GM20000 (cell line): ENCODE data around the gene DIPK1C.

Source experiments
- DNase-seq: peaks from one replicate; pipeline ENCODE4 v3.0.0; 2012; ENCODE audit warnings: low spot score
- CTCF ChIP-seq: IDR thresholded peaks from 2 replicates; pipeline ENCODE4 v1.5.1; 2012; ENCODE audit warnings: mild to moderate bottlenecking, control low read depth; ENCODE audit errors: extremely low read depth, missing control alignments

The DIPK1C gene

DNA sequence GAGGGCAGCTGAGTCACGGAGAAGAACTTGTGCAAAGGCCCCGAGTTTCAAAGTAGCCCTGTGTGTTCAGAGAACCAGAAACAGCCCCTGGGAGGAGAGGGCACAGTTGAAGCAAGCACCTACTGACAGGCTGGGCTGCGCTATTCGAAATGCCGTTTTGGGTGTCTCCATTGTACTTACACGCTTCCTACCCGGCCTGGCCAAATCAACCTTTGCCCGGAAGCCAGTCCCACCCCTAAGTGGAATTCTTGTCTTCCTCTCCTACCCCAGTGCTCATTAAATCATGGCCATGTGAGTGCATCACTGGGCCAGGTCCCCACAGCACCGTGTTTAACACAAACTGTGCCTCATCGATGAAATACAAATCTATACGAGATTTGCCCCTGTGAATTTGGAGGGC lies 6.0 kb downstream of the DIPK1C start:
- TF ChIP-seq CTCF = no peak
- DNase-seq = no peak

DNA sequence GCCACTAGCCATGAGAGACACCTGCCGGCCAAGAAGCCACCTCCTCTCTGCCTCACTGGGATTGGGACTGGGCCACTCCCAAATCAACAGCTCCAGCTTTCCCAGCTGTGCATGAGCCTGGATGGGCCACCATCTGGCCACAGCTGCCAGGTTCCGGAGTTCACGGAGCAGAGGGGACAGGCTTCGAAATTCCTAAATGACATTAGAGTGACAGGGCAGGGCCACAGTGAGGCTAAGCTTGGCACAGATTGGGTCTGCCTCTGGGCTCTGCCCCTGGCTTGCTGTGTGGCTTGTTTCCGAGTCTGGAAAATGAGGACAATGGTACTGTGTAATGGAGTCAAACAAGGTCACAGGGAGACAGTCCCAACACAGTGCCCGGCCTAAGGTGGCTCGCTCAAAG lies 6.5 kb downstream of the DIPK1C start:
- TF ChIP-seq CTCF = no peak
- no peak for DNase-seq

DNA sequence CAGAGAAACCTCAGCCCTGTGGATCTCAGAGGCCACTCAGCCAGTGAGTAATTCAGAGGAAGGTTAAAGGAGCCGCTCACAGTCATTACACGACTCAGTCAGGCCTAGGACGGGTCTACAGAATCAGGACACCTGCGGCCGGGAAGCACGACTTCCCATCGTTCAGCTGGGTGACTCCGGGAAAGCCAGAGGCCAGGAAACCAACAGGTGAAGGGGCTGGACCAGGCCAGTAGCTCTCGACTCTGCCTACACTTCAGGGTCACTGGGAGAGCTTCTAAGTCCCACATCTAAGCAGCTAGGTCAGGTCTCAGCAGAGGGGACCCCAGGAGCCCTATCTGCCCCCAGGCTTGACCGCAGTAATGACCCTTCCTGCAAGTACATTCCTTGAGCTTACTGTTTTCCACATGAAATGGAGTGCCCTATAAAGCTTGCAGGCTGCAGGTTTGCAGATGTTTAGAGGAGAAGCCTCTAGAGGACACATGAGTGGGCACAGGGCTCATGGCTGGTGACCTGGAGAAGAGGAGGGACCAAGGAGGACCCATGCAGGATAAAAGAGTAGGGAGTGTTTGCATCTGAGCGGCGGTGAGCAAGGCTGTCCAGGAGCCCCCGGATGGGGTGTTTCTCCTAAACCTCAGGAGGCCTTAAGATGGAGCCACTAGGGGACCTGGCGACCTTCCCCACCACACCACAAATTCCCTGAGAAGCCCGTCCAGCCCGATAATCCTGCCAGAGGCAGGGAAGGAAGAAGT lies 9.5 kb downstream of the DIPK1C start:
- DNase-seq = no peak
- no peak for TF ChIP-seq CTCF

DNA sequence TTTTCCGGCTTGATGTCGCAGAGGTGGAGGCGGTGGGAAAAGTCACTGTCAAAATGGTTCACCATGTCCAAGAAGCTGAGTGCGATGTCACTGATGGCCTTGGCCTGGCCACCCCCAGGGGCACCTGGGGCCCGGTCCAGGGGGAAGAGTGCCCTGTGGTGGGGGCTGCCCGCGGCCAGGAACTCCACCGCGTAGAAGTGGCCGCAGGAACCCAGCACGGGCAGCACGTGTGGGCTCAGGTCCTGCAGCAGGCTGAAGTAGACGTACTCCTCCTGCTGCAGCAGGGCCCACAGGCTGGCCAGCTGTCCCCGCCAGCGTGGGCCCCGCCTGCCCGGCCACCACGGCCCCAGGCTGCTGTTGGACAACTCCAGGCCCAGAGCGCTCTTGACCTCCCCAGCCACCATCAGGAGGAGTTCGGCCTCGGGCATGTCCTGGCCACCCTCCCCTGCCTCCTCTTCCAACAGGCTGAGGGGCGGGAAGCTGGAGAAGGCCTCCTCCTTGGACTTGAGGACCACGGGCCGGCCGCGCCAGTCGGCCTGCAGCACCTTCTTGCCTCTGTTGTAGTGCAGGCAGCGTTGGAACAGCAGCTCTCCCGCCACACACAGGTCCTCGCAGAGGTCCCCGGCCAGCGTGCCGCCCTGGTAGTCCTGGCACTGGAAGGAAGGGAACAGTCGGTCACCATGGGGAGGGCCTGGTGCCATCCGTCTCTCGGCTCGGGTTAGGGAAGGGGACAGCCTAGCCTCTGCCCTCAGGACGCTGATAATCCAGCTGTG lies 10.3 kb downstream of the DIPK1C start:
- TF ChIP-seq CTCF = no peak
- DNase-seq = no peak

DNA sequence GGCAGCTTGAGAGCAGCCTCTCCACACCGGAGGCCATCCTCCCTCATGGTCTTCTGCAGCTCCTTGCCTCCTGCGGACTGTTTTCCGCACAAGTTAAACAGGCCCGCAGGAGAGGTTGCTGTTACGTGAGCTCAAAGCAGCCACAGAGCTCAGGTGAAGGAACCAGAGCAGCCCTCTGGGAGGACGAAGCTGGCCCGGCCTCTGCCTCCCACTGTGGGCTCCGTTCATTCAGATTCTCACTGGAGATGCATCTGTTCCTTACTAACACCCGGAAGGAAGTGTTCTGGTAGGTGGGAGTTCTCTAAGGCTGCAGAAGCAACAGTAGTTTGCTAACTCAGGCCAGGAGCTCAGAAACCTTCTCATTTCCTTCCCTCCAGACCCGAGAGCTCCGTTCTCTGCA lies 10.9 kb downstream of the DIPK1C start:
- no peak for DNase-seq
- TF ChIP-seq CTCF = no peak

GRCh38 chr18:74445585-74445984 lies 11.5 kb downstream of the DIPK1C start:
- no peak for TF ChIP-seq CTCF
- no peak for DNase-seq

GRCh38 chr18:74444104-74444503 lies 13.0 kb downstream of the DIPK1C start:
- no peak for DNase-seq
- no peak for TF ChIP-seq CTCF
